ENCODE results near the gene MIB1.

MIB1 gene

GRCh38 chr18:21897811-21898210 lies 157.2 kb downstream of the MIB1 start:
- 8% methylated on average over 3 of the region's 4 CpGs for WGBS (ENCODE audit: insufficient coverage)
- ChIA-PET CTCF (interaction anchor here (0.6 to 0.7 kb wide), 3 partner anchors 34 to 807 kb away, joined by 3 read pairs; no protein-coding TSS in a partner anchor), POLR2A (no interaction called here)
- Histone ChIP-seq H3K4me1 (ENCODE audit: control extremely low read depth in 1 of 4, control insufficient read depth in 4 of 4, insufficient read depth in 4 of 4, low read length in 3 of 4) (peaks cover 0 to 4% (median 2%) of the 10 kb centered on the region in 4 experiments), H3K9me3 (ENCODE audit: control extremely low read depth in 1 of 5, control insufficient read depth in 4 of 5, insufficient read depth in 2 of 5, low read depth in 1 of 5, low read length in 4 of 5) (no peaks in the 10 kb centered on the region), H3K36me3 (ENCODE audit: control insufficient read depth in 4 of 4, insufficient read depth in 4 of 4, low read length in 3 of 4) (no peaks in the 10 kb centered on the region), H3K27ac (ENCODE audit: insufficient read depth in 1 of 2, low read depth in 1 of 2, low read length in 2 of 2, poor library complexity in 1 of 2, severe bottlenecking in 2 of 2) (no peak overlapping the region), H3K4me3 (ENCODE audit: control insufficient read depth in 1 of 7, extremely low read depth in 1 of 7, insufficient read depth in 4 of 7, low read depth in 2 of 7, low read length in 6 of 7) (no peak overlapping the region), H3K27me3 (replicated peaks in 2 of 5; ENCODE audit: control insufficient read depth in 4 of 5, insufficient read depth in 5 of 5, low read length in 4 of 5) (peaks cover 0 to 12% (median 6%) of the 10 kb centered on the region in 5 experiments)
- peak; percentile 19 to 49 (median 34) for DNase-seq

- WGBS (ENCODE audit: insufficient coverage): 95% methylated on average over 11 of the region's 12 CpGs
- CTCF ChIA-PET: interaction anchor here (1.0 kb wide), 1 partner anchor 667 kb away, joined by 3 read pairs; no protein-coding TSS in a partner anchor
- no peak for DNase-seq
Measured at GRCh38 chr18:21900605-21901352, 160.2 kb downstream of the MIB1 start.

DNA sequence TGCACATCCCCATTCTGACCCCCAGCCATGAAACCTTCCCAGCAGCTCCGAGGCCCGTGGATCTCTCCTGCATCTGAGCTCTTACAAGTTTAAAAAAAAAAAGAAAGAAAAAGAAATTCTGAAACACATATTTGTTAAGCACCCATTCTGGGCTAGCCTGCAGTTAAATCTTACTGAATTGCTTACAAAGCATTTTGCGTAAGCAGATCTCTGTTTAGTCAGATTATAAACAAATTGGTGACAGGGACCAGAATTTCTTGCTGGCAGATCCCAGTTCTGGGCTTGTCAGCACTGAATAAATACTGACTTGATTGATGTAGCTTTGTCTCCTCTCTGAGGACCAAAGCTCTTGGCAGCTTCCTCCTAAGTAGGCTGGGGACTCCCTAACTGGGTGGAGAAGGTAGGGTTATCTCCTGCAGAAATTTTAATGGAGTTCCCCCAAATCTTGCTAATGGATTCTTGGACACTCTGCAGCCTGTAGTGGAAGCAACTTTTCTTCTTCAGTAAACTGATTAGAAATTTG lies 160.9 kb downstream of the MIB1 start:
- POLR2A ChIA-PET: no interaction called here
- 97% methylated on average over 3 of the region's 3 CpGs for WGBS (ENCODE audit: insufficient coverage)
- CTCF ChIA-PET: interaction anchor here (0.7 to 1.0 kb wide), 2 partner anchors 661 to 666 kb away, joined by 3 read pairs; no protein-coding TSS in a partner anchor

More at GRCh38 chr18:21900605-21901352, 160.2 kb downstream of the MIB1 start:
- Histone ChIP-seq H3K4me1 (ENCODE audit: control extremely low read depth in 1 of 4, control insufficient read depth in 4 of 4, insufficient read depth in 4 of 4, low read length in 3 of 4) (peaks cover 0 to 4% (median 2%) of the 10 kb centered on the region in 4 experiments), H3K27me3 (replicated peaks in 2 of 5; ENCODE audit: control insufficient read depth in 4 of 5, insufficient read depth in 5 of 5, low read length in 4 of 5) (peaks cover 0 to 12% (median 6%) of the 10 kb centered on the region in 5 experiments), H3K27ac (ENCODE audit: insufficient read depth in 1 of 2, low read depth in 1 of 2, low read length in 2 of 2, poor library complexity in 1 of 2, severe bottlenecking in 2 of 2) (no peak overlapping the region), H3K36me3 (ENCODE audit: control insufficient read depth in 4 of 4, insufficient read depth in 4 of 4, low read length in 3 of 4) (no peaks in the 10 kb centered on the region), H3K9me3 (ENCODE audit: control extremely low read depth in 1 of 5, control insufficient read depth in 4 of 5, insufficient read depth in 2 of 5, low read depth in 1 of 5, low read length in 4 of 5) (no peaks in the 10 kb centered on the region), H3K4me3 (ENCODE audit: control insufficient read depth in 1 of 7, extremely low read depth in 1 of 7, insufficient read depth in 4 of 7, low read depth in 2 of 7, low read length in 6 of 7) (no peak overlapping the region)
- POLR2A ChIA-PET: no interaction called here

GRCh38 chr18:21903709-21904108 lies 163.1 kb downstream of the MIB1 start:
- Histone ChIP-seq H3K27ac (ENCODE audit: insufficient read depth in 1 of 2, low read depth in 1 of 2, low read length in 2 of 2, poor library complexity in 1 of 2, severe bottlenecking in 2 of 2) (no peak overlapping the region), H3K4me1 (ENCODE audit: control extremely low read depth in 1 of 4, control insufficient read depth in 4 of 4, insufficient read depth in 4 of 4, low read length in 3 of 4) (no peaks in the 10 kb centered on the region), H3K9me3 (ENCODE audit: control extremely low read depth in 1 of 5, control insufficient read depth in 4 of 5, insufficient read depth in 2 of 5, low read depth in 1 of 5, low read length in 4 of 5) (no peaks in the 10 kb centered on the region), H3K4me3 (ENCODE audit: control insufficient read depth in 1 of 7, extremely low read depth in 1 of 7, insufficient read depth in 4 of 7, low read depth in 2 of 7, low read length in 6 of 7) (no peak overlapping the region), H3K27me3 (replicated peaks in 2 of 5; ENCODE audit: control insufficient read depth in 4 of 5, insufficient read depth in 5 of 5, low read length in 4 of 5) (peaks cover 0 to 9% (median 0%) of the 10 kb centered on the region in 5 experiments), H3K36me3 (ENCODE audit: control insufficient read depth in 4 of 4, insufficient read depth in 4 of 4, low read length in 3 of 4) (no peaks in the 10 kb centered on the region)
- ChIA-PET POLR2A (no interaction called here), CTCF (no interaction called here)
- DNase-seq: no peak
- 77% methylated on average over 5 of the region's 6 CpGs for WGBS (ENCODE audit: insufficient coverage)

More for the DNA sequence above, 160.9 kb downstream of the MIB1 start:
- no peak overlapping the region for H3K27ac ChIP-seq (ENCODE audit: insufficient read depth in 1 of 2, low read depth in 1 of 2, low read length in 2 of 2, poor library complexity in 1 of 2, severe bottlenecking in 2 of 2)
- no peak overlapping the region for H3K4me3 ChIP-seq (ENCODE audit: control insufficient read depth in 1 of 7, extremely low read depth in 1 of 7, insufficient read depth in 4 of 7, low read depth in 2 of 7, low read length in 6 of 7)
- H3K9me3 ChIP-seq (ENCODE audit: control extremely low read depth in 1 of 5, control insufficient read depth in 4 of 5, insufficient read depth in 2 of 5, low read depth in 1 of 5, low read length in 4 of 5): no peaks in the 10 kb centered on the region
- peaks cover 0 to 4% (median 2%) of the 10 kb centered on the region in 4 experiments for H3K4me1 ChIP-seq (ENCODE audit: control extremely low read depth in 1 of 4, control insufficient read depth in 4 of 4, insufficient read depth in 4 of 4, low read length in 3 of 4)
- H3K27me3 ChIP-seq (replicated peaks in 2 of 5; ENCODE audit: control insufficient read depth in 4 of 5, insufficient read depth in 5 of 5, low read length in 4 of 5): peaks cover 0 to 10% (median 6%) of the 10 kb centered on the region in 5 experiments
- H3K36me3 ChIP-seq (ENCODE audit: control insufficient read depth in 4 of 4, insufficient read depth in 4 of 4, low read length in 3 of 4): no peaks in the 10 kb centered on the region
- no peak for DNase-seq

GRCh38 chr18:21904856-21905255 lies 164.3 kb downstream of the MIB1 start:
- no peaks in the 10 kb centered on the region for H3K4me1 ChIP-seq (ENCODE audit: control extremely low read depth in 1 of 4, control insufficient read depth in 4 of 4, insufficient read depth in 4 of 4, low read length in 3 of 4)
- H3K27me3 ChIP-seq (replicated peaks in 2 of 5; ENCODE audit: control insufficient read depth in 4 of 5, insufficient read depth in 5 of 5, low read length in 4 of 5): peaks cover 0 to 8% (median 0%) of the 10 kb centered on the region in 5 experiments
- H3K27ac ChIP-seq (ENCODE audit: insufficient read depth in 1 of 2, low read depth in 1 of 2, low read length in 2 of 2, poor library complexity in 1 of 2, severe bottlenecking in 2 of 2): no peak overlapping the region
- no peak overlapping the region for H3K4me3 ChIP-seq (ENCODE audit: control insufficient read depth in 1 of 7, extremely low read depth in 1 of 7, insufficient read depth in 4 of 7, low read depth in 2 of 7, low read length in 6 of 7)
- no peak for DNase-seq
- H3K36me3 ChIP-seq (ENCODE audit: control insufficient read depth in 4 of 4, insufficient read depth in 4 of 4, low read length in 3 of 4): no peaks in the 10 kb centered on the region
- H3K9me3 ChIP-seq (ENCODE audit: control extremely low read depth in 1 of 5, control insufficient read depth in 4 of 5, insufficient read depth in 2 of 5, low read depth in 1 of 5, low read length in 4 of 5): no peaks in the 10 kb centered on the region
- ChIA-PET CTCF (interaction anchor here (0.9 kb wide), 1 partner anchor 13 kb away, joined by 3 read pairs; no protein-coding TSS in a partner anchor), POLR2A (no interaction called here)
- 91% methylated on average over 5 of the region's 6 CpGs for WGBS (ENCODE audit: insufficient coverage)

GRCh38 chr18:21907451-21907850 lies 166.9 kb downstream of the MIB1 start:
- POLR2A ChIA-PET: no interaction called here
- no peak overlapping the region for H3K27ac ChIP-seq (ENCODE audit: insufficient read depth in 1 of 2, low read depth in 1 of 2, low read length in 2 of 2, poor library complexity in 1 of 2, severe bottlenecking in 2 of 2)

DNA sequence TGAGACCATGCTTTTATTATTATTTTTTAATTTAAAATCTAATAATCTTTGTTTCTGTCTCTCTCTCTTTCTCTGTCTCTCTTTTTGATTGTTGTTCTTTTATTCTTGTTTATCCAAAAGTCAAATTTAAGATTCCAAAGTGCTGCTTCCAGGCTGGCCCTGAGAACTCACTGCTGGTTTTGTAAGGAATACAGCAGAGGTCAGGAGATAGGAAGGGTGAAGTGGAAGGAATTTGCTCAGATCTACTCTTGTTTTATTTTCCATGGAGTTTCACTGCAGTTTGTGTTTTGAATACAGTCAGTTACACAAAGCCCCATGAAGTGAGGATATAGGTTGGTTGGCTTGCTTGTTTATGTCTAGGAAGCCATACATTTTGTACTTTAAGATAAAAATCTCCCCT lies 168.1 kb downstream of the MIB1 start:
- H3K36me3 ChIP-seq (ENCODE audit: control insufficient read depth in 4 of 4, insufficient read depth in 4 of 4, low read length in 3 of 4): no peaks in the 10 kb centered on the region
- no peak overlapping the region for H3K4me3 ChIP-seq (ENCODE audit: control insufficient read depth in 1 of 7, extremely low read depth in 1 of 7, insufficient read depth in 4 of 7, low read depth in 2 of 7, low read length in 6 of 7)
- ChIA-PET CTCF (no interaction called here), POLR2A (no interaction called here)
- peaks cover 0 to 10% (median 0%) of the 10 kb centered on the region in 5 experiments for H3K27me3 ChIP-seq (replicated peaks in 2 of 5; ENCODE audit: control insufficient read depth in 4 of 5, insufficient read depth in 5 of 5, low read length in 4 of 5)
- no peak for DNase-seq
- H3K27ac ChIP-seq (ENCODE audit: insufficient read depth in 1 of 2, low read depth in 1 of 2, low read length in 2 of 2, poor library complexity in 1 of 2, severe bottlenecking in 2 of 2): no peak overlapping the region
- H3K9me3 ChIP-seq (ENCODE audit: control extremely low read depth in 1 of 5, control insufficient read depth in 4 of 5, insufficient read depth in 2 of 5, low read depth in 1 of 5, low read length in 4 of 5): no peaks in the 10 kb centered on the region
- H3K4me1 ChIP-seq (ENCODE audit: control extremely low read depth in 1 of 4, control insufficient read depth in 4 of 4, insufficient read depth in 4 of 4, low read length in 3 of 4): peaks cover 0 to 3% (median 0%) of the 10 kb centered on the region in 4 experiments

More at GRCh38 chr18:21907451-21907850, 166.9 kb downstream of the MIB1 start:
- CTCF ChIA-PET: no interaction called here
- peaks cover 0 to 10% (median 0%) of the 10 kb centered on the region in 5 experiments for H3K27me3 ChIP-seq (replicated peaks in 2 of 5; ENCODE audit: control insufficient read depth in 4 of 5, insufficient read depth in 5 of 5, low read length in 4 of 5)
- DNase-seq: no peak
- 92% methylated on average over 6 of the region's 7 CpGs for WGBS (ENCODE audit: insufficient coverage)
- H3K4me1 ChIP-seq (ENCODE audit: control extremely low read depth in 1 of 4, control insufficient read depth in 4 of 4, insufficient read depth in 4 of 4, low read length in 3 of 4): peaks cover 0 to 3% (median 0%) of the 10 kb centered on the region in 4 experiments
- H3K9me3 ChIP-seq (ENCODE audit: control extremely low read depth in 1 of 5, control insufficient read depth in 4 of 5, insufficient read depth in 2 of 5, low read depth in 1 of 5, low read length in 4 of 5): no peaks in the 10 kb centered on the region
- H3K4me3 ChIP-seq (ENCODE audit: control insufficient read depth in 1 of 7, extremely low read depth in 1 of 7, insufficient read depth in 4 of 7, low read depth in 2 of 7, low read length in 6 of 7): no peak overlapping the region
- H3K36me3 ChIP-seq (ENCODE audit: control insufficient read depth in 4 of 4, insufficient read depth in 4 of 4, low read length in 3 of 4): no peaks in the 10 kb centered on the region
